K562 (cell line): Measurements from ENCODE around the gene IQCE. TPM values are rescaled to one million over a fixed set of nuclear protein-coding genes. Genes with fewer than 3 reads are reported as not detected.

Source experiments
- ATAC-seq: fragments of 200-7000 bp; cut with Tn5 transposase; 3 replicates; pipeline ENCODE4 v1.9.1; 2020; ENCODE audit warnings: moderate library complexity
- BruUV-seq: library from RNA; stranded (reverse); fragments of 400-500 nt; replicated peaks from 2 replicates; lab custom pipeline; 2021; lab: Mats Ljungman, UMichigan
- CTCF ChIA-PET: fragments of 300-600 bp; formaldehyde crosslinking; extraction: SDS; loops from one replicate; lab custom pipeline; 2021; ENCODE audit warnings: low intra/inter-chr PET ratio; lab: Yijun Ruan, JAX
- POLR2A ChIA-PET: fragments of 300-600, 350-650 bp; sonication (Branson Sonifier 250); formaldehyde crosslinking; extraction: SDS; loops from one replicate; lab custom pipeline; 2021; ENCODE audit warnings: antibody characterized with exemption, inconsistent platforms; lab: Yijun Ruan, JAX
- DNase-seq, 4 experiments: peaks; one replicate each; pipeline versions ENCODE4 v3.0.0 to v3.0.0-alpha.2; 2011 to 2018; ENCODE audit warnings: low spot score in 3 of 4, mixed read lengths in 3 of 4; ENCODE audit errors: extremely low read depth in 1 of 4
- FAIRE-seq: peaks from 2 replicates; lab custom pipeline; 2011; peaks lifted over from hg19 to GRCh38; lab: Jason Lieb, UNC
- H2AFZ ChIP-seq: 2 replicates; pipeline ENCODE4 v1.6.0; 2011; ENCODE audit warnings: low read depth, low read length, control low read depth, inconsistent platforms
- H3K27ac ChIP-seq: fragments of 200-600 bp; 3 replicates; pipeline ENCODE4 v1.8.0; 2011; ENCODE audit warnings: low read depth, mild to moderate bottlenecking, control low read depth, inconsistent platforms, low read length, moderate library complexity, mixed read lengths; ENCODE audit errors: extremely low read depth
- H3K27me3 ChIP-seq, 2 experiments: fragments of 300-600 bp in 1 of 2; 2 replicates in 1 of 2; 3 replicates in 1 of 2; pipeline versions ENCODE4 v1.6.0 to v1.8.0; 2011; ENCODE audit warnings: inconsistent platforms in 2 of 2, low read length in 2 of 2, mild to moderate bottlenecking in 1 of 2, mixed read lengths in 1 of 2, moderate library complexity in 1 of 2; ENCODE audit not compliant: control insufficient read depth in 2 of 2, insufficient read depth in 2 of 2
- H3K36me3 ChIP-seq: fragments of 300-600 bp; 3 replicates; pipeline ENCODE4 v1.8.0; 2011; ENCODE audit warnings: mild to moderate bottlenecking, low read length, inconsistent platforms; ENCODE audit not compliant: control insufficient read depth, insufficient read depth
- H3K4me1 ChIP-seq, 2 experiments: fragments of 200-600 bp in 1 of 2; replicated peaks in 1 of 2; 2 replicates in 1 of 2; 3 replicates in 1 of 2; pipeline versions ENCODE4 v1.5.1 to v1.8.0; 2011; ENCODE audit warnings: inconsistent platforms in 2 of 2, low read length in 2 of 2, mild to moderate bottlenecking in 1 of 2, mixed read lengths in 1 of 2, moderate library complexity in 1 of 2; ENCODE audit not compliant: control insufficient read depth in 2 of 2, insufficient read depth in 2 of 2
- H3K4me2 ChIP-seq: 2 replicates; pipeline ENCODE4 v1.6.1; 2011; ENCODE audit warnings: low read length, control low read depth, inconsistent platforms, mixed read lengths; ENCODE audit not compliant: insufficient read depth
- H3K4me3 ChIP-seq: fragments of 200-600 bp; sonication (generic), shearing (Covaris generic); 2 replicates; pipeline ENCODE4 v1.5.1; 2016; ENCODE audit warnings: control low read depth, inconsistent platforms
- H3K79me2 ChIP-seq: fragments of 200-600 bp; 3 replicates; pipeline ENCODE4 v1.8.0; 2011; ENCODE audit warnings: low read length, inconsistent platforms; ENCODE audit not compliant: control insufficient read depth, insufficient read depth
- H3K9ac ChIP-seq, 2 experiments: 2 replicates each; pipeline versions ENCODE4 v1.6.0 to v1.6.1; 2011; ENCODE audit warnings: low read depth in 2 of 2, low read length in 2 of 2, control low read depth in 1 of 2, inconsistent platforms in 1 of 2, mild to moderate bottlenecking in 1 of 2, mixed read lengths in 1 of 2; ENCODE audit not compliant: insufficient read depth in 1 of 2
- H3K9me1 ChIP-seq: one replicate; pipeline ENCODE4 v1.6.0; 2011; ENCODE audit warnings: inconsistent platforms, mild to moderate bottlenecking, low read length, moderate library complexity; ENCODE audit not compliant: control insufficient read depth, insufficient read depth
- H3K9me3 ChIP-seq: replicated peaks from 2 replicates; pipeline ENCODE4 v1.5.1; 2011; ENCODE audit warnings: low read depth, low read length, inconsistent platforms; ENCODE audit not compliant: control insufficient read depth, insufficient read depth
- H4K20me1 ChIP-seq: replicated peaks from 2 replicates; pipeline ENCODE4 v1.6.1; 2011; ENCODE audit warnings: low read length, inconsistent platforms, mixed read lengths; ENCODE audit not compliant: control insufficient read depth, insufficient read depth
- BCOR ChIP-seq: fragments of 450-650 bp; IDR thresholded peaks from 2 replicates; pipeline ENCODE4 v1.6.1; 2016
- E2F3 ChIP-seq: fragments of 250-450 bp; sonication (Bioruptor Pico); IDR thresholded peaks from 2 replicates; pipeline ENCODE4 v1.4.0; 2020; ENCODE audit warnings: mild to moderate bottlenecking
- KDM1A ChIP-seq, 2 experiments: fragments of 450-650 bp; IDR thresholded peaks; 2 replicates each; pipeline ENCODE4 v1.6.1; 2016; ENCODE audit warnings: mild to moderate bottlenecking in 2 of 2
- L3MBTL2 ChIP-seq: fragments of 450-650 bp; IDR thresholded peaks from 2 replicates; pipeline ENCODE4 v1.6.1; 2016; ENCODE audit warnings: mild to moderate bottlenecking, moderate library complexity
- LARP7 ChIP-seq: fragments of 450-650 bp; IDR thresholded peaks from 2 replicates; pipeline ENCODE4 v1.6.1; 2016
- MITF ChIP-seq: IDR thresholded peaks from 2 replicates; pipeline ENCODE4 v1.6.1; 2014; ENCODE audit warnings: antibody characterized with exemption
- PHTF2 ChIP-seq: fragments of 250-450 bp; sonication (Bioruptor Pico); IDR thresholded peaks from 2 replicates; pipeline ENCODE4 v1.5.0; 2021; ENCODE audit warnings: mild to moderate bottlenecking
- POLR2B ChIP-seq: fragments of 450-650 bp; IDR thresholded peaks from 2 replicates; pipeline ENCODE4 v1.6.1; 2018; ENCODE audit warnings: low read depth; ENCODE audit not compliant: partially characterized antibody
- PRDM10 ChIP-seq: fragments of 450-650 bp; IDR thresholded peaks from 2 replicates; pipeline ENCODE4 v1.6.1; 2018; ENCODE audit not compliant: partially characterized antibody
- RBM25 ChIP-seq: fragments of 200-400 bp; formaldehyde crosslinking; IDR thresholded peaks from 2 replicates; pipeline ENCODE4 v1.6.1; 2018; ENCODE audit warnings: low read length, low read depth, moderate library complexity; ENCODE audit not compliant: severe bottlenecking
- ZNF584 ChIP-seq: fragments of 200-800 bp; sonication (Bioruptor generic); IDR thresholded peaks from 2 replicates; pipeline ENCODE4 v1.6.1; 2016; ENCODE audit warnings: low read depth, mild to moderate bottlenecking, missing genetic modification characterization, missing compliant biosample characterization
- ZNF75A ChIP-seq: fragments of 450-650 bp; formaldehyde crosslinking; IDR thresholded peaks from 2 replicates; pipeline ENCODE4 v1.4.0; 2020; ENCODE audit warnings: mild to moderate bottlenecking
- WGBS: fragments of 100-300 bp; shearing (Covaris generic); methylation state at CpG from one replicate; pipeline ENCODE4 v1.1.6; 2016; ENCODE audit warnings: low coverage, mixed read lengths; ENCODE audit not compliant: insufficient coverage; ENCODE audit errors: missing lambda C conversion rate; 5-methylcytosine and 5-hydroxymethylcytosine counted together
- in situ Hi-C: fragments of 300-500 bp; cut with MboI; formaldehyde crosslinking; loops from 4 replicates; pipeline ENCODE4 v1.15.0; 2018; ENCODE audit warnings: inconsistent platforms, mixed read lengths
- intact Hi-C: fragments of 100-400 bp; cut with micrococcal nuclease; formaldehyde crosslinking; loops from 2 replicates; pipeline ENCODE4 v1.14.2; 2022
- polyA plus RNA-seq, 8 experiments: library from polyadenylated mRNA; depleted of rRNA in 4 of 8; stranded (reverse) in 5 of 8; unstranded in 3 of 8; fragments of >200 nt; fragmentation: Nextera tagmentation in 2 of 8; fragmentation: Illumina TruSeq in 1 of 8; extraction: Ambion mirVana in 2 of 8; extraction: Trizol in 1 of 8; gene quantifications; 2 replicates each; pipeline versions ENCODE4 v1.2.1 to v1.2.3, GENCODE V29; 2011 to 2014; ENCODE audit warnings: inconsistent platforms in 1 of 8, missing spikeins in 1 of 8
- total RNA-seq, 7 experiments: library from RNA; depleted of rRNA in 6 of 7; stranded (reverse); fragments of >200 nt in 6 of 7; fragmentation: Illumina TruSeq in 2 of 7; extraction: Trizol in 2 of 7; gene quantifications; 2 replicates each; pipeline versions ENCODE4 v1.2.1 to v1.2.3, GENCODE V29; 2011 to 2021; ENCODE audit warnings: low replicate concordance in 1 of 7

Gene IQCE
- total and polyA plus RNA-seq, 9 of the 15 experiments (the other 6 are each of a cell fraction or from before 2014, with no cell fraction given): 0.18 to 8.5 (median 4.2) TPM

GRCh38 chr7:2634267-2635145, 75.7 kb downstream of the IQCE start:
- ChIA-PET CTCF (no interaction called here), POLR2A (interaction anchor here (0.6 to 2.3 kb wide), 5 partner anchors 8 to 76 kb away, joined by 3 to 6 read pairs (median 3); partner anchors contain the start of gene IQCE)
- in situ Hi-C loops (no loop called here), intact Hi-C loops (no loop called here)
- peak overlapping the region in 1 of 2 experiments; percentile 37; a peak in 1 of 4 replicates for H3K9ac ChIP-seq
- no peaks in the 10 kb centered on the region for H3K36me3 ChIP-seq
- no peaks in the 10 kb centered on the region for H3K9me1 ChIP-seq
- no peaks in the 10 kb centered on the region; a peak in 1 of 5 replicates for H3K27me3 ChIP-seq
- no peak for TF ChIP-seq L3MBTL2
- TF ChIP-seq RBM25: peak; percentile 43
- TF ChIP-seq POLR2B: no peak
- no peak for TF ChIP-seq PHTF2 (CRISPR knock-in tag)
- TF ChIP-seq KDM1A (IDR thresholded peaks at IDR 0.05): peak in 1 of 2 experiments; percentile 42; a peak in 1 of 4 replicates
- TF ChIP-seq LARP7: no peak
- no peak for TF ChIP-seq MITF
- TF ChIP-seq E2F3 (CRISPR knock-in tag): no peak
- no peak for TF ChIP-seq ZNF75A (CRISPR knock-in tag)
- peak; percentile 60 for TF ChIP-seq BCOR
- no peak for TF ChIP-seq PRDM10
- TF ChIP-seq ZNF584 (CRISPR knock-in tag): no peak
- no peaks in the 10 kb centered on the region; the same call in 2 of the 3 replicates for H3K79me2 ChIP-seq
- no TSS peak for BruUV-seq
- H3K27ac ChIP-seq: no peak overlapping the region
- H3K9me3 ChIP-seq: no peaks in the 10 kb centered on the region
- H3K4me1 ChIP-seq: peaks cover 18 to 81% of the 10 kb centered on the region in 2 experiments
- 72% methylated on average over 13 of the region's 22 CpGs for WGBS
- peaks cover 15% of the 10 kb centered on the region for H4K20me1 ChIP-seq
- no peak for FAIRE-seq
- no peak overlapping the region for H2AFZ ChIP-seq
- DNase-seq: no peak
- no peak for ATAC-seq
- H3K4me3 ChIP-seq: no peak overlapping the region
- H3K4me2 ChIP-seq: no peak overlapping the region
